Neuronal stem cell (in vitro differentiated cells): ENCODE measurements around the gene UBE3B.

Experiments used
- DNase-seq: peaks from one replicate; pipeline ENCODE4 v3.0.0-alpha.2; 2013; ENCODE audit warnings: low spot score
- H2AFZ ChIP-seq: one replicate; pipeline ENCODE4 v1.6.1; 2013; ENCODE audit warnings: mild to moderate bottlenecking, low read length, inconsistent platforms
- H2AK5ac ChIP-seq: 2 replicates; pipeline ENCODE4 v1.6.1; 2013; ENCODE audit warnings: low read depth, mild to moderate bottlenecking, inconsistent platforms, low read length, moderate library complexity, mixed read lengths
- H2BK120ac ChIP-seq: 2 replicates; pipeline ENCODE4 v1.6.1; 2013; ENCODE audit warnings: low read depth, mild to moderate bottlenecking, inconsistent platforms, low read length, moderate library complexity, mixed read lengths
- H2BK12ac ChIP-seq: one replicate; pipeline ENCODE4 v1.6.1; 2013; ENCODE audit warnings: low read length, inconsistent platforms
- H2BK15ac ChIP-seq: 2 replicates; pipeline ENCODE4 v1.6.1; 2013; ENCODE audit warnings: mild to moderate bottlenecking, low read length, inconsistent platforms, mixed read lengths
- H2BK5ac ChIP-seq: one replicate; pipeline ENCODE4 v1.6.1; 2013; ENCODE audit warnings: inconsistent platforms, mild to moderate bottlenecking, low read length, moderate library complexity
- H3K14ac ChIP-seq: one replicate; pipeline ENCODE4 v1.6.1; 2013; ENCODE audit warnings: low read length, inconsistent platforms
- H3K18ac ChIP-seq: 2 replicates; pipeline ENCODE4 v1.6.1; 2013; ENCODE audit warnings: low read length, inconsistent platforms
- H3K23ac ChIP-seq: 2 replicates; pipeline ENCODE4 v1.6.1; 2013; ENCODE audit warnings: low read depth, mild to moderate bottlenecking, mixed read lengths, low read length, inconsistent platforms; ENCODE audit not compliant: poor library complexity
- H3K27ac ChIP-seq: replicated peaks from 3 replicates; pipeline ENCODE4 v1.5.1; 2013; ENCODE audit warnings: low read length, inconsistent platforms
- H3K27me3 ChIP-seq, 3 experiments: 2 replicates each; pipeline ENCODE4 v1.6.1; 2013; ENCODE audit warnings: low read length in 3 of 3, mild to moderate bottlenecking in 2 of 3, inconsistent platforms in 1 of 3, low read depth in 1 of 3, mixed read lengths in 1 of 3, moderate library complexity in 1 of 3; ENCODE audit not compliant: control insufficient read depth in 3 of 3, insufficient read depth in 3 of 3
- H3K36me3 ChIP-seq, 2 donors: replicated peaks in 1 of 2; 2 replicates each; pipeline ENCODE4 v1.6.1; 2013; ENCODE audit warnings: low read length in 2 of 2; ENCODE audit not compliant: control insufficient read depth in 2 of 2, insufficient read depth in 2 of 2
- H3K4ac ChIP-seq: 2 replicates; pipeline ENCODE4 v1.6.1; 2013; ENCODE audit warnings: inconsistent platforms, mild to moderate bottlenecking, low read length, moderate library complexity
- H3K4me1 ChIP-seq, 2 donors: 1 replicate in 1 of 2; 2 replicates in 1 of 2; pipeline ENCODE4 v1.6.1; 2013; ENCODE audit warnings: low read length in 2 of 2, low read depth in 1 of 2; ENCODE audit not compliant: control insufficient read depth in 2 of 2, insufficient read depth in 1 of 2
- H3K4me2 ChIP-seq: one replicate; pipeline ENCODE4 v1.6.1; 2013; ENCODE audit warnings: mild to moderate bottlenecking, low read length, inconsistent platforms; ENCODE audit not compliant: insufficient read depth, poor library complexity, severe bottlenecking
- H3K4me3 ChIP-seq, 2 donors: 2 replicates each; pipeline ENCODE4 v1.5.1; 2013; ENCODE audit warnings: low read length in 2 of 2, mild to moderate bottlenecking in 2 of 2, inconsistent platforms in 1 of 2, moderate library complexity in 1 of 2
- H3K79me1 ChIP-seq: one replicate; pipeline ENCODE4 v1.6.1; 2013; ENCODE audit warnings: low read depth, mild to moderate bottlenecking, inconsistent platforms, low read length, moderate library complexity
- H3K9ac ChIP-seq: one replicate; pipeline ENCODE4 v1.6.1; 2013; ENCODE audit warnings: mild to moderate bottlenecking, low read depth, low read length, inconsistent platforms; ENCODE audit not compliant: poor library complexity
- H3K9me3 ChIP-seq, 2 donors: replicated peaks in 1 of 2; 2 replicates each; pipeline versions ENCODE3 to v1.6.1; 2013; ENCODE audit warnings: low read length in 2 of 2, mild to moderate bottlenecking in 2 of 2, inconsistent platforms in 1 of 2, low read depth in 1 of 2, mixed read lengths in 1 of 2, moderate library complexity in 1 of 2; ENCODE audit not compliant: control insufficient read depth in 2 of 2, insufficient read depth in 1 of 2
- H4K8ac ChIP-seq: one replicate; pipeline ENCODE4 v1.6.1; 2013; ENCODE audit warnings: low read depth, mild to moderate bottlenecking, inconsistent platforms, low read length, moderate library complexity
- H4K91ac ChIP-seq: one replicate; pipeline ENCODE4 v1.6.1; 2013; ENCODE audit warnings: low read length, low read depth, mild to moderate bottlenecking, inconsistent platforms; ENCODE audit not compliant: poor library complexity
- WGBS, 2 donors: extraction: QIAGEN DNeasy Blood & Tissue Kit; methylation state at CpG; one replicate each; pipeline ENCODE4 v1.1.7; 2013; ENCODE audit warnings: missing lambda C conversion rate in 2 of 2, mixed read lengths in 1 of 2; ENCODE audit not compliant: insufficient read length in 2 of 2, insufficient replicate concordance in 1 of 2; ENCODE audit errors: extremely low coverage in 2 of 2; 5-methylcytosine and 5-hydroxymethylcytosine counted together

The UBE3B gene

GRCh38 chr12:109489955-109490565 lies 12.6 kb downstream of the UBE3B start:
- no peak overlapping the region for H2BK5ac ChIP-seq
- no peak overlapping the region for H3K4ac ChIP-seq
- no peak overlapping the region for H3K4me2 ChIP-seq
- no peak overlapping the region for H2BK15ac ChIP-seq
- no peak overlapping the region for H2AK5ac ChIP-seq
- no peaks in the 10 kb centered on the region for H3K27me3 ChIP-seq
- no peak overlapping the region for H4K91ac ChIP-seq
- H3K23ac ChIP-seq: no peak overlapping the region
- H3K4me1 ChIP-seq: no peaks in the 10 kb centered on the region
- H3K18ac ChIP-seq: no peak overlapping the region
- H3K36me3 ChIP-seq: peaks cover 43 to 99% of the 10 kb centered on the region in 2 donors
- H4K8ac ChIP-seq: no peak overlapping the region
- no peak overlapping the region for H2BK12ac ChIP-seq
- H2AFZ ChIP-seq: no peak overlapping the region
- DNase-seq: no peak
- no CpG with 5 or more reads among the region's 1 CpG for WGBS, 2 donors
- H3K9ac ChIP-seq: no peak overlapping the region
- no peak overlapping the region for H3K14ac ChIP-seq
- peaks cover 0 to 1% of the 10 kb centered on the region in 2 donors for H3K9me3 ChIP-seq
- no peak overlapping the region for H3K4me3 ChIP-seq
- no peak overlapping the region for H3K27ac ChIP-seq
- H2BK120ac ChIP-seq: no peak overlapping the region
- no peaks in the 10 kb centered on the region for H3K79me1 ChIP-seq

GRCh38 chr12:109491671-109492070 lies 14.2 kb downstream of the UBE3B start:
- Histone ChIP-seq H2BK15ac (no peak overlapping the region), H3K36me3 (peaks cover 30 to 95% of the 10 kb centered on the region in 2 donors), H2AFZ (no peak overlapping the region), H2AK5ac (no peak overlapping the region), H3K9me3 (peaks cover 0 to 1% of the 10 kb centered on the region in 2 donors), H3K4me1 (no peaks in the 10 kb centered on the region), H4K8ac (no peak overlapping the region), H3K14ac (no peak overlapping the region), H3K4me2 (no peak overlapping the region), H3K9ac (no peak overlapping the region), H3K27ac (no peak overlapping the region), H3K18ac (no peak overlapping the region), H3K27me3 (no peaks in the 10 kb centered on the region), H4K91ac (no peak overlapping the region), H2BK12ac (no peak overlapping the region), H2BK120ac (no peak overlapping the region), H2BK5ac (no peak overlapping the region), H3K79me1 (no peaks in the 10 kb centered on the region), H3K23ac (no peak overlapping the region), H3K4me3 (no peak overlapping the region), H3K4ac (no peak overlapping the region)
- no peak for DNase-seq
- WGBS, 2 donors: no CpG with 5 or more reads among the region's 4 CpGs

GRCh38 chr12:109492371-109492770 lies 14.9 kb downstream of the UBE3B start:
- Histone ChIP-seq H3K18ac (no peak overlapping the region), H2BK12ac (no peak overlapping the region), H3K27ac (no peak overlapping the region), H2AK5ac (no peak overlapping the region), H3K27me3 (no peaks in the 10 kb centered on the region), H3K4ac (no peak overlapping the region), H3K9me3 (peaks cover 0 to 1% of the 10 kb centered on the region in 2 donors), H4K91ac (no peak overlapping the region), H3K79me1 (no peaks in the 10 kb centered on the region), H3K36me3 (peaks cover 24 to 95% of the 10 kb centered on the region in 2 donors), H3K14ac (no peak overlapping the region), H3K4me3 (no peak overlapping the region), H2AFZ (no peak overlapping the region), H3K23ac (no peak overlapping the region), H4K8ac (no peak overlapping the region), H2BK15ac (no peak overlapping the region), H2BK120ac (no peak overlapping the region), H3K9ac (no peak overlapping the region), H3K4me1 (no peaks in the 10 kb centered on the region), H3K4me2 (no peak overlapping the region), H2BK5ac (no peak overlapping the region)
- no peak for DNase-seq
- WGBS, 2 donors: no CpG with 5 or more reads among the region's 5 CpGs

- Histone ChIP-seq H3K79me1 (no peaks in the 10 kb centered on the region), H4K8ac (no peak overlapping the region), H3K18ac (no peak overlapping the region), H3K4ac (no peak overlapping the region), H4K91ac (no peak overlapping the region), H3K27me3 (no peaks in the 10 kb centered on the region), H3K23ac (no peak overlapping the region), H2BK5ac (no peak overlapping the region), H2AFZ (no peak overlapping the region), H3K4me2 (no peak overlapping the region), H2BK15ac (no peak overlapping the region), H3K9me3 (peaks cover 0 to 1% of the 10 kb centered on the region in 2 donors), H3K9ac (no peak overlapping the region), H3K4me3 (no peak overlapping the region), H2AK5ac (no peak overlapping the region), H2BK120ac (no peak overlapping the region), H3K14ac (no peak overlapping the region), H3K4me1 (no peaks in the 10 kb centered on the region), H3K36me3 (peaks cover 18 to 95% of the 10 kb centered on the region in 2 donors), H2BK12ac (no peak overlapping the region), H3K27ac (no peak overlapping the region)
- DNase-seq: no peak
Measured at GRCh38 chr12:109493090-109493489, 15.7 kb downstream of the UBE3B start.
